ENCODE measurements around the gene ABLIM3.

The ABLIM3 gene

DNA sequence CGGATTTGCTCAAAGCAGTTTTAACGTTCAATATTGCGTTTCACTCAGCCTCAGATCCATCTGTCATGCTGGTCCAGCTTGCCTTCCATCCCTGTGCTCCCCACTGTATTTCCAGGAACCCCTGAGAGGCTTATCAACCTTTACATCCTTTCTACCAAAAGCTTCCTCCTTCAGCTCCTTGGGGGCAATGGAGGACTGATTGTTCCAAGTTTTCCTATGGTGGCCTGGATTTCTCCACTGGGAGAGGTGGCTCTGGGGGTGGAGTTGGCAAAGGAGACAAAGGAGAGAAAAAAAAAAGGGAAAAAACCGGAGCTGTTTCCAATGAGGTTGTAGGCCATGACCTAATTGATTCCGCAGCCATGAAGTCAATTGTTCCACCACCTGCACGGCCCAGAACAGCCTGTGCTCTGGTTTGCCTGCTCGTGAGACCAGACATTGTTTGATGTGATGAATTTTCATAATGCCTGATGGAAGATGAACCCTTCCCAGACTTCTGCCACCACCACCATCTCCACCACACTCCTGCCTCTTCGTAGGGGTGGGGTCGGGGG lies 54.1 kb downstream of the ABLIM3 start:
- no peak for DNase-seq

GRCh38 chr5:149195962-149196361 lies 54.7 kb downstream of the ABLIM3 start:
- DNase-seq = no peak

- DNase-seq = no peak
Observed at GRCh38 chr5:149198148-149198547, 56.9 kb downstream of the ABLIM3 start.

DNA sequence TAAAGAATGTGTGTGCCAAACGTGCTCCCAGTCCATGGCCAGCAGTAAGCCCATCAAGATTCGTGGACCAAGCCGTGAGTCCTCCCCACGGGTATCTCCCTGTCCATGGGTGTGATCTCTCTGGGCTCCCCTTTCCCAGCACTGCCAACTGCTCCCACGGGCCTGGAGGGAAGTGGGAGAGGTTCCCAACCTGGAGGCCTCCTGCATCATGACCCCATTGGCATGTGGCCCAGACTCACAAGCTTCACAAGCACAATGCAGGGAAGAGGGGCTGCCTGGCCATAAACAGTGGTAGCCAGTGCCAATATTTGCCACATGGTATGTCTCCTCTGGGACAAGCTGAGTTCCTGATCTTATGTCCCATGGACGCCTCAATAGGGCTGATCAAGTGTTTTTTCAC lies 59.1 kb downstream of the ABLIM3 start:
- no peak for DNase-seq

- DNase-seq = no peak
Observed at GRCh38 chr5:149201121-149201637, 59.9 kb downstream of the ABLIM3 start.

GRCh38 chr5:149202910-149203451 lies 61.7 kb downstream of the ABLIM3 start:
- DNase-seq = no peak

- no peak for DNase-seq
Observed at GRCh38 chr5:149203921-149204441, 62.7 kb downstream of the ABLIM3 start.

DNA sequence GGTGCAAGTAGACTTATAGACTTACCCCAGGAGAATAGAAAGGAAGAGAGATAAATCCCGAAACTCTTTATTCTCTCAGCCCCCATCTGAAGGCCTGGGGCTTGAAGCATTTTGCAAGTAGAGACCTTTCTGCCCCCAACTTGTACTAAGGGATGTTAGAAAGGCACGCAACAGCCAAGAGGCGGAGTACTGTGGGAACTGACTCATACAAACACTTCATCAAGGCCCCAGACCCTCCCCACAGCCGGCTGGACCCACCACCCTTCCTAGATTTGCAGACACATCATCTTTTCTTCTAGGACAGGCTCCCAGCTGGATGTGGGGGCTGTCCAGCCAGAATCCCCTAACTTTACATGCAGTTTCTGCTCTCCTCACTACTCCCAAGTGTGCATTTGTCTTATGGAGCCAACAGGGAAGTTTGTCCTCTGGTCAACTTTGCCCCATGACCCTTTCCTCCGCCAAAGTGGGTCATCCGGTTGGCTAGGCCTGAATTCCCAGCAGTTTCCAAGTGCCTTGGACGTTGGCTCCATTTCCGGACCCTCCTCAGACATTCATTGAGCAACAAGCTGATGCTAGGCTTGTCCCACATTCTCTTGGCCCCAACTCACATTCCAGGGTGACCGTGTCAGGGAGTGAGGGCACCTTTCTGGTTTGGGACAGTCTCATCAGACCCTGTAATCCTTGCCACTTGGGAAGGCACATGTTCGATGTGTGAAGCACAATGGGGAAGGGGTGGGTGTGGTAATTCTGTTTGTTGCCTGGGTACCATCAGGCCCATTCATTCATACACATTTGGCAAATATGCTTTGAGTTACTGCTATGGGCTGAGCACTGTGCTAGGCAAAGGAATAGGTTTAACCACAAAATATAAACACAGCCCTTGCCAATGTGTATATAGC lies 64.6 kb downstream of the ABLIM3 start:
- no peak for DNase-seq

- DNase-seq = no peak
Observed at GRCh38 chr5:149206524-149207141, 65.3 kb downstream of the ABLIM3 start.

DNA sequence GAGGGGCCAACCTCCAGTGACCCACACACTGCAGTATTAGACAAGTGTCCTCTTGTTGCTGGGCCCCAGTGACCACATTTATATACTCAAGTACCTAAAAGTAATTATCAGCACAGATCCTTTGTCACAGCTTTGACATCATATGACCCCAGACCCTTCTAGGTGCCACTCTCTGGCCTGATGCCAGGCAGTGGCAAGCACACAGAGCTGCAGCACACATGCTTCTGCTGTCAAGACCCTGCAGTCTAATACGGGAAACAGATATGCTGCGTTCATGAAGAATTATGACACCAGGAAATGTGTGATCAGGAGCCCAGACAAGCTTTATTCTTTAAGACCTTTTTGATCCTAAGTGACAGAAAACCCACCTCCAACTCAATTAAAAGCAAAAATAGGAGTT lies 66.5 kb downstream of the ABLIM3 start:
- DNase-seq = no peak

DNA sequence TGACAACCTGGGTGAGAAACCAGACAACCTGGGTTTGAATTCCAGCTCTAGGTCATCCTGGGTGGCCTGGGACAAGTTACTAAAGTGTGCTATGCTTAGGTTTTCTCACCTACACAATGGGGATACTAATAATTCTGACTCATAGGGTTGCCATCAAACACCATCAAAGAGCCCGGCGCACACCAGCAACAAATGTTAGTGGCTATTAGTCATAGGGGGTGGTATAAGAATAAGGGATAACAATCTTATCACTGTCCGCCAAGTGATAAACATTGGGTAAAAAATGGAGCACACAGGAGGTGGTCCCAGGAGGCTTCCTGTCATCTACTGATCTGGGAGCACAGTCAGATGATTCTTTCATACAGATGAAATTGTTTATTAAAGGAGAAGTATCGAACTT lies 68.9 kb downstream of the ABLIM3 start:
- DNase-seq = no peak

- no peak for DNase-seq
Observed at GRCh38 chr5:149210968-149211490, 69.7 kb downstream of the ABLIM3 start.

- DNase-seq = no peak
Observed at GRCh38 chr5:149211566-149211965, 70.3 kb downstream of the ABLIM3 start.

- no peak for DNase-seq
Observed at GRCh38 chr5:149212198-149212951, 71.1 kb downstream of the ABLIM3 start.

DNA sequence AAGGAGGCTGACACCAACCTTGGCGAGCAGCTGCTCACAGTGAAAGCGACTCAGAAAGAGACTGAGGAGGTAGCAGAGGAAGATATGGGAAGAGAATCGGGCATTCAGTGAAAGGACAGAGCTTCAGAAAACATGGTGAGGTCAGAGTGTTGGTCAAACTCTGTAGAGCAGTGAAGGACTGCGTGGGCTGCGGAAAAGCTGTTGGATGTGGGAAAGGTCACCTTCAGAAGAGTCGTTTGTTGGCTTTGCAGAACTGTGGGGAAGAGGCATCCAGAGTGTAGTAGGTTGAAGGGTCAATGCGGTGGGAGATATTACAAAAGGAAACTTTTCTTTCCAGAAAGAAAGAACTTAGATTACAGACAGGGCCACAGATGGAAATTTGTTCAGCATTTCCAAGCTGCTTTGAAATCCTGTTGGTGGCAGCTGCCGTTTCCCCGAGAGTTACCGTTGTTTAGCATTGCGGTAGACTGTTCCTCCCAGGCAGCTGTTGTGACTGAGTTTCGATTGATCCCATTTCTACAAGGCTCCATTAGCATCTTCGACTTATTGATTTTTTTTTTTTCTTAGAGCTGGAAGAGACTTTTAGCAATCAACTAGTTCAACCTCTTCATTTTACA lies 72.1 kb downstream of the ABLIM3 start:
- no peak for DNase-seq

DNA sequence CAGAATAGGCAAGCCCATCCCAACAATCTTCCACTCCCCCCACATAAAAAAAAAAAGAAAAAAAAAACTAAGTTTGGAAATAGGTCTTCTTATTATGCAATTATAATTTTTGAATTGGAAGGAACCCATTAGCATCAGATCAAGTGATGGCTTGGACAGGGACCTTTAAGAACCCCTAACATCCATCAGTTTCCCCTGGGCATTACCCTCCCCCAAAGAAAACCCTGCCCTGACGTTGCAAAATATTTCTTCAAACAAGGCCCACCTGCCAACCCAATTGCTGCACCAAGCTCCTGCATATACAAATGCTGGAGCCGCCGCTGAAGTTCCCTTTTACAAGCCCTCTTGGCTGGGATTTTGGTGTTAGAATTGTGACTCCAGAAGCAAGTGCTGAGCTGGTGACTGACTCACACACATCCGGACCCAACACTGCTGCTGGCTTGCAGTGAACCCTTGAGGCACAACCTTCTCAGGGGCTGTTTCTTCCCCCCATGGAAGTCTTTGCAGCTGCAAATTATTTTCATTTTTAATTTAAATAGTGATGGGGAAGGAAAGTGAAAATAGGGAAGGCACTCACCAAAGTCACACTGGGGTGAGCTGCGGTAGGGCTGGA lies 74.3 kb downstream of the ABLIM3 start:
- no peak for DNase-seq

GRCh38 chr5:149216496-149216895 lies 75.2 kb downstream of the ABLIM3 start:
- no peak for DNase-seq

- DNase-seq = no peak
Observed at GRCh38 chr5:149217096-149217802, 76.0 kb downstream of the ABLIM3 start.

DNA sequence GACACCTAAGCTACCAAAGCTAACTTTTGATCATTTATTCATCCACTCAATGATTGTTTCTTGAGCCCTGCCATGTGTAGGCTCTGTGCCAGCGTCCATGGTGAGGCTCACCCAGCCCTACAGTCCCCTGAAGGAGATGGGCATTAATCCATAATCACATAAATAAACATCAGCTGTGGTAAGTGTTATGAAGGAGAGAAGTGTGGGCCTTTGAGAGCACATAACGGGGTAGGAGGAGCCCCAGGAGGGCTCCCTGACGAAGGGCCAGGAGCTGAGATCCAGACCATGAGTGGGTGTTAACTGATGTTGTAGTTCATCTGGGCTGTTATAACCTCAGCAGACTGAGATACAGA lies 76.5 kb downstream of the ABLIM3 start:
- DNase-seq = no peak

- DNase-seq = no peak
Observed at GRCh38 chr5:149219584-149219983, 78.3 kb downstream of the ABLIM3 start.

GRCh38 chr5:149220750-149221149 lies 79.5 kb downstream of the ABLIM3 start:
- no peak for DNase-seq

Measured in activated naive CD4-positive, alpha-beta T cell treated with Interleukin-2 at 50 U/mL for 16 hours (primary cell).